HL-60 (cell line): ENCODE data around the gene TTC32.

Experiments
- GABPA ChIP-seq: IDR thresholded peaks from 2 replicates; pipeline ENCODE4 v1.6.1; 2012; ENCODE audit warnings: low read depth
- POLR2AphosphoS5 ChIP-seq: IDR thresholded peaks from 2 replicates; pipeline ENCODE4 v1.6.1; 2012; ENCODE audit warnings: low read depth
- TF ChIP-seq, protein P1 (sequence below): IDR thresholded peaks from one replicate; pipeline ENCODE4 v1.5.1; 2011; ENCODE audit warnings: low read length, control low read depth, inconsistent platforms; ENCODE audit not compliant: insufficient read depth

DNA sequence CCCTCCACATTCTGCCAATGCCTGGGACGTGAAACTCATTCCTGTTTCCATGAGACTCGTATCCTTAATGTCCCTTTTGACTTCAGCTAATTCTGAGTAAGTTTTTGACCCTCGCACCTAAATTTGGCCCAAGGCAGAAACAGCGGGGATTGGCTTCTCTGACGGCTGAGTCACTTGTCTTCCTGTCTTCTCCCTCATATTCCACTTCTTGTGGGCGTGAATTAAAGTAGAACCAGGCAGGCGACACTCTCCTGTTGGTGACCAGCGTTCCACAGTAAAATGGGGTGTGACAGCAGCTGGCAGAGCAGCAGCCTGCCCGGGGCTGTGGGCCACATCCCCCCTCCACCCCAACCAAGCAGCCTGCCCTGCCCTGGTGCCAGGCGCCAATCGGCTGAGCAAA, 15.5 kb downstream of the TTC32 start:
- no peak for TF ChIP-seq POLR2AphosphoS5
- TF ChIP-seq, protein P1, sequence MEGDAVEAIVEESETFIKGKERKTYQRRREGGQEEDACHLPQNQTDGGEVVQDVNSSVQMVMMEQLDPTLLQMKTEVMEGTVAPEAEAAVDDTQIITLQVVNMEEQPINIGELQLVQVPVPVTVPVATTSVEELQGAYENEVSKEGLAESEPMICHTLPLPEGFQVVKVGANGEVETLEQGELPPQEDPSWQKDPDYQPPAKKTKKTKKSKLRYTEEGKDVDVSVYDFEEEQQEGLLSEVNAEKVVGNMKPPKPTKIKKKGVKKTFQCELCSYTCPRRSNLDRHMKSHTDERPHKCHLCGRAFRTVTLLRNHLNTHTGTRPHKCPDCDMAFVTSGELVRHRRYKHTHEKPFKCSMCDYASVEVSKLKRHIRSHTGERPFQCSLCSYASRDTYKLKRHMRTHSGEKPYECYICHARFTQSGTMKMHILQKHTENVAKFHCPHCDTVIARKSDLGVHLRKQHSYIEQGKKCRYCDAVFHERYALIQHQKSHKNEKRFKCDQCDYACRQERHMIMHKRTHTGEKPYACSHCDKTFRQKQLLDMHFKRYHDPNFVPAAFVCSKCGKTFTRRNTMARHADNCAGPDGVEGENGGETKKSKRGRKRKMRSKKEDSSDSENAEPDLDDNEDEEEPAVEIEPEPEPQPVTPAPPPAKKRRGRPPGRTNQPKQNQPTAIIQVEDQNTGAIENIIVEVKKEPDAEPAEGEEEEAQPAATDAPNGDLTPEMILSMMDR = no peak
- TF ChIP-seq GABPA = no peak
